Adrenal gland (tissue), 12 donors: ENCODE data around the gene MCTP1. TPM values are rescaled to one million over a fixed set of nuclear protein-coding genes. Genes with fewer than 3 reads are reported as not detected.

Experiments used
- DNase-seq, 7 donors: peaks; one replicate each; pipeline ENCODE4 v3.0.0-alpha.2; 2019 to 2020
- H3K27ac ChIP-seq, 5 donors: fragments of 200-600 bp; sonication (generic) in 4 of 5; 1 replicate in 3 of 5; 2 replicates in 2 of 5; pipeline versions ENCODE4 v1.5.1 to v1.8.0; 2016 to 2020; ENCODE audit warnings: mild to moderate bottlenecking in 1 of 5
- H3K27me3 ChIP-seq: fragments of 200-600 bp; 2 replicates; pipeline ENCODE4 v1.8.0; 2021
- H3K36me3 ChIP-seq, 2 donors: fragments of 200-600 bp; replicated peaks in 1 of 2; 1 replicate in 1 of 2; 2 replicates in 1 of 2; pipeline versions ENCODE4 v1.5.1 to v1.8.0; 2018 to 2022
- H3K4me1 ChIP-seq, 2 donors: fragments of 200-600 bp; replicated peaks in 1 of 2; 1 replicate in 1 of 2; 2 replicates in 1 of 2; pipeline versions ENCODE4 v1.5.1 to v1.8.0; 2018 to 2021
- H3K4me3 ChIP-seq, 4 donors: fragments of 200-600 bp; sonication (generic) in 3 of 4; one replicate each; pipeline ENCODE4 v1.5.1; 2016 to 2018
- H3K9me3 ChIP-seq, 3 donors: fragments of 200-600 bp; sonication (generic) in 1 of 3; replicated peaks in 1 of 3; 1 replicate in 2 of 3; 2 replicates in 1 of 3; pipeline versions ENCODE4 v1.5.1 to v1.8.0; 2016 to 2021
- CTCF ChIP-seq, 6 experiments: fragments of 450-650 bp in 4 of 6; fragments of 200-600 bp in 2 of 6; sonication (generic) in 1 of 6; IDR thresholded peaks; 1 replicate in 5 of 6; 2 replicates in 1 of 6; pipeline versions ENCODE4 v1.5.1 to v1.8.0; 2016 to 2021; ENCODE audit warnings: antibody characterized with exemption in 6 of 6, mild to moderate bottlenecking in 2 of 6, moderate library complexity in 1 of 6
- POLR2A ChIP-seq, 2 donors: fragments of 450-650 bp; IDR thresholded peaks; one replicate each; pipeline ENCODE4 v1.6.1; 2017; ENCODE audit warnings: antibody characterized with exemption in 2 of 2, mild to moderate bottlenecking in 2 of 2, moderate library complexity in 1 of 2
- WGBS, 4 donors: extraction: QIAGEN DNeasy Blood & Tissue Kit in 2 of 4; methylation state at CpG; one replicate each; pipeline versions ENCODE4 v1.1.5 to v1.1.7; 2013 to 2017; 5-methylcytosine and 5-hydroxymethylcytosine counted together
- intact Hi-C, 2 donors: fragments of 100-400 bp; cut with DNase I; formaldehyde crosslinking; loops; one replicate each; pipeline versions ENCODE4 v1.14.1 to v1.15.0; 2022 to 2023
- polyA plus RNA-seq, 3 donors: library from polyadenylated mRNA; stranded (reverse); fragments of 200-250 nt in 2 of 3; fragments of 350-450 nt in 1 of 3; fragmentation: Illumina TruSeq in 1 of 3; extraction: RNeasy Lipid Tissue Mini Kit (QIAGEN cat#74804) in 1 of 3; gene quantifications; one replicate each; pipeline ENCODE4 v1.2.3, GENCODE V29; 2013 to 2014
- total RNA-seq, 9 donors: library from RNA; depleted of rRNA in 4 of 9; stranded (reverse); fragments of >200 nt in 4 of 9; fragments of 120-200 nt in 1 of 9; fragmentation: NEBNext Ultra II Directional in 1 of 9; extraction: Animal tissue kit (Norgen Biotek cat#: 25700) in 1 of 9; gene quantifications; one replicate each; pipeline versions ENCODE4 v1.1.0 to v1.2.4, GENCODE V29; 2013 to 2023
- donor health status: healthy with polysubstance abuse.
- donor health status: Bipolar disorder and iron deficiency.
- donor health status: DM: yes; HTN: yes; CAD: no.
- donor health status: DM: no; HTN: no; CAD: no.
- donor health status: DM: no; HTN: no; CAD: no.
- donor health status: DM: yes; HTN: yes; CAD: no.

MCTP1 gene
- total and polyA plus RNA-seq, 12 donors = 1.2 to 20.1 (median 5.1) TPM

DNA sequence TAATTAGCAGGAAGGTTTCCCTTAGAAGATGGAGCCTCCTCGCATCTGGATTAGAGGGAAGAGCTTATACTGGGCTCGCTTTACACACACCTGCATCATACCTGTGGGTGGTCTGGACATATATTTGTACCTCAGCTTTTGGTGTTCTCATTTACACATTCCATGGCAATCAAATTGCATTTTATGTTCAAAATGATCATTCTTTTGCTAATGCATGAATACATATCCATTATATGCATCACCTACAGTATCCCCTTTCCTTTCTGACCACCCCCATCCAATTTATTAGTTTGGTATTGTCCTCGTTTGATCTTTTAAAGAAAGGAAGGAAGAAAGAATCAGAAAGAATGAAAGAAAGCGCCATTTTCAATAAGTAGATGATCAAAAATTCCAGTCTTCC lies 415.0 kb downstream of the MCTP1 start:
- intact Hi-C loops = no loop called here
- Histone ChIP-seq H3K4me1 (no peaks in the 10 kb centered on the region), H3K27me3 (no peaks in the 10 kb centered on the region), H3K36me3 (no peaks in the 10 kb centered on the region), H3K27ac (no peak overlapping the region), H3K4me3 (no peak overlapping the region), H3K9me3 (peaks cover 0 to 8% (median 0%) of the 10 kb centered on the region in 3 donors)
- WGBS, 4 donors = 74 to 84% (median 78%) methylated on average over 4 of the region's 4 CpGs
- no peak for DNase-seq
- TF ChIP-seq POLR2A (IDR thresholded peaks at IDR 0.05) = no peak
- no peak for TF ChIP-seq CTCF (IDR thresholded peaks at IDR 0.05)

DNA sequence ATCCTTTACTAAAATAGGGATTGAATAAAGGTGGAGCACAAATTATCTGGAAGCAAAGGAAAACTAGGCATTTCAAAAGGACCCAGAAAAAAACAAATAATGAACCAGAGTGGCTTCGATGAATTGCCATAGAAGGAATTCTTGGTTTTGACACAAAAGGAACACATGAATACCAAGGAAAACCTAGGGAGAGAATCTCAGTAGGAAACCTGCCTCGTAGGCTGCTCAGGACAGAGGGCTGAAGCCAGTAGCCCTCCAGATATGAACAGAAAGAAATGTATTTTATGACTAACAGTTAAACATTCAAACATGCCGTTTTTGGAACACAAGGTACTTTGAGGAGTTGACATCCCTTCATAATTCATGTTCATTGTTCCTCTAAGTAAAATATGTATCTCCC lies 420.9 kb downstream of the MCTP1 start:
- Histone ChIP-seq H3K9me3 (peaks cover 0 to 8% (median 0%) of the 10 kb centered on the region in 3 donors), H3K4me1 (no peaks in the 10 kb centered on the region), H3K27me3 (no peaks in the 10 kb centered on the region), H3K27ac (no peak overlapping the region), H3K36me3 (no peaks in the 10 kb centered on the region), H3K4me3 (no peak overlapping the region)
- no peak for TF ChIP-seq POLR2A (IDR thresholded peaks at IDR 0.05)
- TF ChIP-seq CTCF (IDR thresholded peaks at IDR 0.05) = no peak
- no peak for DNase-seq
- 52 to 66% (median 58%) methylated on average over 3 of the region's 3 CpGs for WGBS, 4 donors
- intact Hi-C loops = no loop called here

DNA sequence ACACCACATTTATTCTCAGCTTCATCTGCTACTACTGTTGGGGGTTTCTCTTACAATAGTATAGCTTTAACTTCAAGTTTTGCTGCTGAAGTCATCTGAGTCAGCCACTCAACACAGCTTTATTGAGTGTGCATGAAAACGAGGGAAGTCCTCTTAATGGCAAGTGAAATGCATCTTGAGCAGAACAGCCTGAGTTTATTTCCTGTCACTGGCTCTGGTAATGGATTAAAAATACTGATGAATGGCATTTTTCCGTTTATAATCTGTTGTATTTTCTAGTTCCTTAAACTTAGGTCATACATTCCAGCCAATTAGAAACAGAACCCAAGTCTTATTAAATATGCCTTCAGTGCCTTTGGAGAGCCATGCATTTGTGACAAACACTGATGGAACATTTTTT lies 427.8 kb downstream of the MCTP1 start:
- 19 to 36% (median 31%) methylated on average over 2 of the region's 2 CpGs for WGBS, 4 donors
- no peaks in the 10 kb centered on the region for H3K27me3 ChIP-seq

DNA sequence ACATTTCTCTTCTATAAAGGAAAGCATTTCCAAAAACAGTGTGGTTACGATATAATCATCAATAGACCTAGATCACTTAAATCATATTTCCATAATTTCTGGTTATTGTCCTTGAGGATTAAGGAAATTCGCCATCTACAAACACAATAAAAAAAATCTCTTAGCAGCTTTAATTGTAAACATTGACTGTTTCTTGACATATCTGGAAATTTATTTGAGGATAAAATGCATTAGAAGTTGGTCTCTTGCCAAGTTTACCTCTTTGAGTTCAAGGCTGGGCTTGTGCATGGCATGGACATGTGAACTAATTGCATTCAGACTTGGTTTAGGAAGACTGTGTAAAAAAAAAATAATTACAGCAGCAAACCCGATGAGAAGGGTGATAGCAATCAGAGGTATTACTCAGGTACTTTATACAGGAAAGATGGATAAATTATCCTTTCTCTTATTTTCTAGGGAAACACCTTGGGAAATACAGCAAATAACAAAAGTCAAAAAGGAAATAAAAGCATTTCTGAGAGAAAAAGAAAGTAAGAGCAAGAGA lies 428.6 kb downstream of the MCTP1 start:
- WGBS, 4 donors = 56 to 64% (median 61%) methylated on average over 3 of the region's 3 CpGs
- H3K27me3 ChIP-seq = no peaks in the 10 kb centered on the region
- intact Hi-C loops = no loop called here
- H3K4me3 ChIP-seq = no peak overlapping the region
- H3K4me1 ChIP-seq = no peaks in the 10 kb centered on the region
- H3K27ac ChIP-seq = no peak overlapping the region
- no peaks in the 10 kb centered on the region for H3K36me3 ChIP-seq
- no peak for TF ChIP-seq POLR2A (IDR thresholded peaks at IDR 0.05)
- TF ChIP-seq CTCF (IDR thresholded peaks at IDR 0.05) = no peak
- H3K9me3 ChIP-seq = no peaks in the 10 kb centered on the region
- DNase-seq = no peak

More for the DNA sequence above, 427.8 kb downstream of the MCTP1 start:
- no peak for DNase-seq
- no peaks in the 10 kb centered on the region for H3K9me3 ChIP-seq
- no peak overlapping the region for H3K27ac ChIP-seq
- no peaks in the 10 kb centered on the region for H3K4me1 ChIP-seq
- intact Hi-C loops = no loop called here
- no peak overlapping the region for H3K4me3 ChIP-seq
- H3K36me3 ChIP-seq = no peaks in the 10 kb centered on the region
- TF ChIP-seq CTCF (IDR thresholded peaks at IDR 0.05) (no peak), POLR2A (IDR thresholded peaks at IDR 0.05) (no peak)
